ES-I3 (cell line): ENCODE data around the gene GALT.

Experiments
- H3K36me3 ChIP-seq: 2 replicates; pipeline ENCODE4 v1.6.1; 2013; ENCODE audit warnings: mild to moderate bottlenecking, low read length, control low read depth, moderate library complexity; ENCODE audit not compliant: insufficient read depth
- H3K4me1 ChIP-seq: 2 replicates; pipeline ENCODE4 v1.6.1; 2013; ENCODE audit warnings: mild to moderate bottlenecking, control low read depth, low read length; ENCODE audit not compliant: insufficient read depth
- H3K9ac ChIP-seq: 2 replicates; pipeline ENCODE4 v1.6.1; 2013; ENCODE audit warnings: low read depth, mild to moderate bottlenecking, low read length, moderate library complexity
- H3K9me3 ChIP-seq: 2 replicates; pipeline ENCODE4 v1.6.1; 2013; ENCODE audit warnings: mild to moderate bottlenecking, low read length, moderate library complexity; ENCODE audit not compliant: control insufficient read depth, insufficient read depth

GALT gene

DNA sequence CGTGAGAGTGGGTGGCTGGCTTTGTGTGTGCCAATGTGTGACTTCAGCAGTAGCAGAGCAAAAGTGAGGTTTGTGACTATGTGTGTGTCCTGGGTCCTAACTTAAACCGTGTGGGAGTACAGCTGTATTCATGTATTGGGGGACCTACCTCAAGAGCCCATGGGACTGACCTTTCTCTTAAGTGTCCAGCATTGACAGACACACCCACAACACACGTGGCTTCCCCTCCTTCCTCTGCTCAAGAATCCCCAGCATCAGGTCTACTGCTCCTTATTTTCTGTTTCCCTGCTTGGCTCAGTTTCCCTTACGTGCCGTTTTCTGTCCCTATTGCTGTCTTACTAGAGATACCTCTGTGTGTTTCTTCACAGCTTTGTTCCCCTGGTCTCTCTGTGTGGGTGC, 6.1 kb downstream of the GALT start:
- H3K4me1 ChIP-seq: peaks cover 28% of the 10 kb centered on the region
- H3K9me3 ChIP-seq: no peaks in the 10 kb centered on the region
- no peak overlapping the region; the same call in 1 of the 2 replicates for H3K9ac ChIP-seq
- no peaks in the 10 kb centered on the region for H3K36me3 ChIP-seq

DNA sequence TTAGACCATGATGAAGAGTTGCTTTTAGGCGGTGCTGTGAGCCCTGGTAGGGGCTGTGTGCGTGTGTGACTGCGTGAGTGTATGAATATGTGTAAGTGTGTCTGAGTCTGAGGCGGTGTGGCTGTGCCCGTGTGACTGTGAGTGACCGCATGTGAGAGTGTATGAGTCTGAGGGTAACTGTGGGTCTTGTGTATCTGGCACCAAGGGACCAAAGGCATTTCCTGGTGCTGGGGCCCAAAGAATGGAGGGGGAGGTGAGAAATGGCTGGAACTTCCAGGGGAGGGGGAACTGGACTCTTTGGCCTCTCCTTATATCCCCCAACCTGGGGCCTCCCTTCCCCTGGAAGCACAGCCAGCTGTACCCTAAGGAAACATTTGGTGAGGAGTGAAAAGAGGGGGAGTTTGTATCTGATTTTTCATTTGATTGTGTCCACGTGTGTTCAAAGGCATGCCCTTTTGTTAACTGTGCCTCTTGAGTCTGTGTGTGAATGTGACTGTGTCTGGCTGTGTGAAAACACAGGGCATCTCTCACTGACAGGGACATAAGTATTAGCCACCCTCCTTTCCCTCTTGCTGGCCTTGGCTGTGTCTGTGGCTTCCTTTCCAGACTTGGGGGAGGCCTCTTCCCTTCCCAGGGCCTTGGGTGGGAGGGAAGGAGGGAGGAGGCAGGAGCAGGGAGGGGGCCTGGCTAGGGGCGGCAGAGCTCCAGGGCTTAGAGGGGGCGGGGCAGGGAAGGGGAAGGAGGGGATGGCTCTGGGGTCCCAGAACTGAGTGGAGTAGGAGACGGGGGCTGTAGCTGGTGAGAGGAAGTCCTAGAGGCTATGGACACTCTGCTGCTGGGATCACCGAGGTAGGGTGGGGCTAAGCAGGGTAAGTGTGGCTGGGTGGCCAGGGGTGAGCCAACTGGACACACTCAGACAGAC, 6.9 kb downstream of the GALT start:
- Histone ChIP-seq H3K9ac (0 out of 2 replicates have a peak overlapping the region, but pooled peaks have one; percentile 6), H3K4me1 (peaks cover 26% of the 10 kb centered on the region), H3K9me3 (no peaks in the 10 kb centered on the region), H3K36me3 (no peaks in the 10 kb centered on the region)

DNA sequence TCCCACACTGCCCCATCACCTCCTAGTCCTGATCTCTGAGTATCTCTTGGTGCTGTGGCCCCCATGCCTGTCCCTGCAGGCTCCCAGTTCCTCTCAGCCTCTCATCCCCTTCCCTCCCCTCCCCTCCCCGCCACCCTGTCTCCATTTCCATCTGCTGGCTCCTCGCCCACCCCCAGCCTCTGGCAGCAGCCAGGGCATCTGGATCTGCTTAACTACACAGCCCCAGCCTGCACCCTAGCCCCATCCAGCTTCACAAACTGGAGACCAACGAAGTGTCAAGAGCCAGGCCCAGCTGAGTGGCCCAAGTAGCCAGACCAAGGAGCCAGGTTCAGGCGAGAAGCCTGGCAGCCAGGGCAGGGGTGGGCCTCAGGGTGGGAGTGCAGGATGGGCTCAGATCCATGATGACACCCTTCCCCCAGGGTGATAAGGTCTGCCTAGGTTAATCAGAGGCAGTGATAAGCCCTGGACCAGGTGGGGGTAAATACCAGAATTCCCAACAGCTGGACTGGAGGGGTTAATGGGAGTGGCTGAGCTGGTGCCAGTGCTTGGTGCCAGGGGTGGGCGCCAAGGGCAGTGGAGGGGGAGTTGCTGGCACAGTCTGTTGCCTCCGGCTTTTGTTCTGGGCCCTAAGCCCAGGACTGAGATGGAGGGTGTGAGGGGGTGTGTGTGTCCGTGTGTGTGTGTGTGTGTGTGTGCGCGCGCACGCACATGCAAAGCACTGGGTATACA, 8.0 kb downstream of the GALT start:
- H3K36me3 ChIP-seq: no peaks in the 10 kb centered on the region
- H3K9me3 ChIP-seq: no peaks in the 10 kb centered on the region
- H3K4me1 ChIP-seq: peaks cover 26% of the 10 kb centered on the region
- no peak overlapping the region for H3K9ac ChIP-seq

DNA sequence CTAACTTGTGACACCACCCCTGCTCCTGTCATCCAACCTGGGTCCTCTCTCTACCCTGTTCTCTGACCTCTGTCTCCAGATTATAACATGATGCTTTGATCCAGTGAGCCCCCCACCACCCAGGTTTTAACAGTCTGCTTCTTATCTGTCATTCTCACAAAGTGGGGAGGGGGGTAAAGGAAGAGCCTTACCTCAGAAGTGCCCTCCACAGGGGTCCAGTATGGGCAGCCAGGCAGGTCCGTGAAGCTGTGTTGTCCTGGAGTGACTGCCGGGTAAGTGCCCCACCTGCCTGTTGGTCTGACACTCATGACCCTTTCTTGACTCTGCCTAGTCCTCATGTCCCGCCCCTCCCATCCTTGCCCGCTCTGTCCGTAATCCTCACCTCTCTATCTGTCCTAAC, 8.9 kb downstream of the GALT start:
- no peaks in the 10 kb centered on the region for H3K36me3 ChIP-seq
- no peak overlapping the region for H3K9ac ChIP-seq
- peaks cover 26% of the 10 kb centered on the region for H3K4me1 ChIP-seq
- no peaks in the 10 kb centered on the region for H3K9me3 ChIP-seq

DNA sequence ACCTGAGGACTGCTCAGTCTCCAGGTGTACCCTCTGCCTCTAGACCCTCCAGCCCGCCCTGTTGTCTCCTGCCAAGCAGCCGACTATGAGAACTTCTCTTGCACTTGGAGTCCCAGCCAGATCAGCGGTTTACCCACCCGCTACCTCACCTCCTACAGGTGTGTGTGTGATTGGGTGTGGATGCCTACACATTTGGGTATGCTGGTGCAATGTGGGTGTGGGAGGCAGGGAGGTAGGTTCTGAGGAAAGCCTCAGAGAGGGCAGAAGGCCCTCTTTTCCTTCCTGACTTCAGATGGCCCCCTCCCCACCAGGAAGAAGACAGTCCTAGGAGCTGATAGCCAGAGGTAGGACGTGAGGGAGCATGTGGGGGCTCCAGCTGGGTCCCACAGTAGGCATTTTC, 10.5 kb downstream of the GALT start:
- Histone ChIP-seq H3K36me3 (no peaks in the 10 kb centered on the region), H3K4me1 (peaks cover 19% of the 10 kb centered on the region), H3K9me3 (no peaks in the 10 kb centered on the region), H3K9ac (no peak overlapping the region)

DNA sequence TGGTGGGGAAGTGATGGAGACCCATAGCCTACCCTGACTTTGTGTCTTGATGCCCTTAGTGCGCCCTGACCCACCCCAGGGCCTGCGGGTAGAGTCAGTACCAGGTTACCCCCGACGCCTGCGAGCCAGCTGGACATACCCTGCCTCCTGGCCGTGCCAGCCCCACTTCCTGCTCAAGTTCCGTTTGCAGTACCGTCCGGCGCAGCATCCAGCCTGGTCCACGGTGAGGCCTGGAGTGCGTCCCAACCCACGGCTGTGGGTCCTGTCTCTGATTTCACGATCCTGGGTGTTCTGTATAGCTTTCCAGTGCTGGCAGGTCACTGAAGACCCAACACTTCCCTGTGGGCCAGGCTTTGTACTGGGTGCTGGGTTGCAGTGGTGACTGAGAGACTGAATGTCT, 12.0 kb downstream of the GALT start:
- peaks cover 6% of the 10 kb centered on the region for H3K4me1 ChIP-seq
- H3K9ac ChIP-seq: no peak overlapping the region
- no peaks in the 10 kb centered on the region for H3K9me3 ChIP-seq
- H3K36me3 ChIP-seq: no peaks in the 10 kb centered on the region

DNA sequence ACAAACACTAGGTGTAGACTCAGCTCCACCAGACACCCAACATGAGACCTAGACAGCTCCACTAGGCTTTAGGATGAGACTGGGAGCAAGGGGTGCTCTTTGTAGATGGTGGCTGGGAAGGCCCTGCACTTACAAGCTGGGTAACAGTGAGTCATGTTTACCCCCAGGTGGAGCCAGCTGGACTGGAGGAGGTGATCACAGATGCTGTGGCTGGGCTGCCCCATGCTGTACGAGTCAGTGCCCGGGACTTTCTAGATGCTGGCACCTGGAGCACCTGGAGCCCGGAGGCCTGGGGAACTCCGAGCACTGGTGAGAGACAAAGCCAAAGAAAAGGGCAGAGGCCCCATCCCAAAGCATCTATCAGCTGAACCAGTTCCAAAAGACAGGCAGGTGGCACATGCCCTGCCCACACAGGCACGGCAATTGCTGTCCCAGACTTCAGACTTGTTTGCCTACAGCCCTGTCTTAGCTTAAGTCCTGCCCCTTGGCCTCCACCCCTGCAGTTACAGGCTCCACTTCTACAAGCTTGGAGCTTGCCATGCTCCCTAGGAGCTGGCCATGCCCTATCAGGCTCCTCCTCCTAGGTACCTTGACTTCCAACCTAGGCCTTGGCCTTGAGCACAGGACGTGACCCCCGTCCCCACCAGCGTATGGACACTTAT, 13.2 kb downstream of the GALT start:
- H3K9me3 ChIP-seq: no peaks in the 10 kb centered on the region
- peaks cover 4% of the 10 kb centered on the region; the same call in 1 of the 2 replicates for H3K4me1 ChIP-seq
- H3K36me3 ChIP-seq: no peaks in the 10 kb centered on the region
- no peak overlapping the region for H3K9ac ChIP-seq

DNA sequence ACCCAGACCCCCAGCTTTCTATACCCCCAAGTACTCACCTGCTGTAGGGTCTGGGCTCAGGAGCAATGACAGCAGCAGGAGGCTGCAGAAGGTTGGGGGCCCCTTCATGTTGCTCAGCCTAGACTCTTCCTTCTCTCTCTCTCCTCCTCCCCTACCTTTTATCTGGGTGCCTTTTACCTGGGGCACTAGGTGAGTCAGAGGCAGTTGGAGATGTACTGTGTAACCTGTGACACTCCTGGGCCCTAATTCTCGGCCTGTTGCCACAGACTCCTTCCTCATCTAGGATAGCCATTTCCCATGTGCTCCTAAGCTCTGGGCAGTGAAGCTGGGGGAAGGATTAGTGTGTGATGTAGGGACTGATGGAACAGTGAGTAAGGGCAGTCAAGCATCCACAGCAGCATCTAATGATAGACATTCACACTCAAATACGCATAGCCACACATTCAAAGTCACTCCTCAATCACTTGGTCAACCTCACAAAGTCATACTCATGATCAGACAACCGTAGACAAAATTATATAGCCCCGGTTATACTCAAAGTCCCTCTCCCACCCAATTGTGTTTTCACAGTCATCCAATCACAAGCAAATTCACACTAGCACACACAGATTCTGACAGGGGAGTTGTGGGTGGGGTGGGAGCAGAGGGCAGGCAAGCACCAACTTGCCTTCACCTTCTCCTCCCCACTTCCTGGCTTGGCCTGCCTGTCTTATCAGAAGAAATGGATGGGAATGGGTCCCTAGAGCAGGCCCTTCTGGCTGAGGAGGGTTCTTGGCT, 16.2 kb downstream of the GALT start, which contains the start of gene CCL27:
TSS of gene CCL27 (minus strand) at position 132 of the 777 bp plus-strand sequence. CDS start at position 108, 24 bp downstream.
- Histone ChIP-seq H3K4me1 (peaks cover 4% of the 10 kb centered on the region; the same call in 1 of the 2 replicates), H3K36me3 (no peaks in the 10 kb centered on the region), H3K9me3 (0 out of 2 replicates have a peak, but pooled peaks cover 2% of the 10 kb centered on the region), H3K9ac (no peak within 1 kb of the TSS)

DNA sequence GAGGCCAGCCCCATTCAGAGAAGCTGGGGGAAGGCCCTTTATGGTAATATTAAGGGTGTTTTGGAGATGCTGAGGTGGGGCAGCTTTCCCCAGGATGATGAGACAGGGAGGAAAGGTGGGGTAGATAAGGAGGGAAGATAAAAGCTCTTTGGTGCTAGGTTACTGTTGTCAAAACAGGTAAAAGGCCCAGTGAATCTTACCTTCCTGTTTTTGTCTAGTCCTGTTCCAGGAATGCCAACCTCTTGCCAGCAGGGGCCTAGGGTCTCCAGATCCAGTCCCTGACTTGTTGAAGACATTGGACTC, 16.8 kb downstream of the GALT start:
- H3K9ac ChIP-seq: no peak overlapping the region
- H3K4me1 ChIP-seq: peaks cover 4% of the 10 kb centered on the region; the same call in 1 of the 2 replicates
- H3K36me3 ChIP-seq: no peaks in the 10 kb centered on the region
- 0 out of 2 replicates have a peak, but pooled peaks cover 2% of the 10 kb centered on the region for H3K9me3 ChIP-seq

DNA sequence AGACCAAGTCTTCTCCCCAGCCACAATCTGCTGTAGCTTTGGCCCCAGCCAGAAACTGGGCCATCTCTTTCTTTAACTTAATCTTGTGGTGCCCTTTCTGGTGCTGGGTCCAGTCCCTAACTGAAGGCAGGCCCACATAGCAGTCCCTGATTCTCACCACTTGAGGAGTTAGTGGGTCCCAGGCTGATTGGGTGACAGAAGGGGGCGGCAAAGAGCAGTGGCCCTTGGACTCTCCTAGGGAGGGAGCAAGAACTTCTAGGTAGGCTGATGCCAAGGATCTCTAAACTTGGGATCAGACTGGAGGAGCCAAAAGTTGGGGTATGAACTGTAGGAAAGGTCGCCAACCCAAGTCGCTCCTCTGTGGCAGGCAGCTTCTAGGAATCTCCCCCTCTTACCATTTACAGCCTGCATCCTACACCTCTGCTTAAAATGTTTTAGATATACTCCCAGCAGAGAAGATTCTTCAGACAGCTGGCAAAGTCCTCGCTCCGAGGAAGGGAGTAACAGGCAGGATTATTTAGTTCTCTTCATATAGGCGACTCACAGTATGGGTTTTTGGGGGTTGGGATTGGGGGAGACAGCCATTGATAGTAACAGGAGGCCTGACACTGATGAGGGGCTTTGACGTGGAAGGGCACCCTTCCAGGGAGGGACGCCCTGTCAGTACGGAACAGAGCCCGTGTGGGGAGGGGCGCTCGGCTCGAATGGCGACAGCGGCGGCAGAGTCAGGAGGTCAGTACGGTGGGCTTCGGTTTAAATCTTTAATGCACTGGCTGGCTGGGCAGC, 18.0 kb downstream of the GALT start:
- Histone ChIP-seq H3K9ac (peak overlapping the region; percentile 73), H3K36me3 (no peaks in the 10 kb centered on the region), H3K9me3 (peaks cover 2% of the 10 kb centered on the region; the same call in 1 of the 2 replicates), H3K4me1 (peaks cover 4% of the 10 kb centered on the region; the same call in 1 of the 2 replicates)

DNA sequence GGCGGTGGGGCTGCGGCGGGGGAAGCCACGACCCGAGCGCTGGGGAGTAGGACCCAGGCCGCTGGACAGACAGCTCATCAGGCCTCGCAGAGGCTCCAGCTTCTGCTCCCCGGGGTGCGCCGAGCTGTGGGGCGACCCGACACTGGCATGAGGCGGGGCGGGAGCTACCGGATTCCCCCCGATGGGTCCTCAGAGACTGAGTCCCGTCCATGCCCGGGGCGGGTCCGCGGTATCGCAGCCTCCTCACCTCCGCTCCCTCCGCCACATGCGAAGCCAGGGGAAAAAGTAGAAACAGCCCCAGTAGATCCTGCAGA, 18.5 kb downstream of the GALT start:
- Histone ChIP-seq H3K9me3 (peaks cover 2% of the 10 kb centered on the region), H3K4me1 (peaks cover 4% of the 10 kb centered on the region; the same call in 1 of the 2 replicates), H3K9ac (peak overlapping the region; percentile 73), H3K36me3 (no peaks in the 10 kb centered on the region)

DNA sequence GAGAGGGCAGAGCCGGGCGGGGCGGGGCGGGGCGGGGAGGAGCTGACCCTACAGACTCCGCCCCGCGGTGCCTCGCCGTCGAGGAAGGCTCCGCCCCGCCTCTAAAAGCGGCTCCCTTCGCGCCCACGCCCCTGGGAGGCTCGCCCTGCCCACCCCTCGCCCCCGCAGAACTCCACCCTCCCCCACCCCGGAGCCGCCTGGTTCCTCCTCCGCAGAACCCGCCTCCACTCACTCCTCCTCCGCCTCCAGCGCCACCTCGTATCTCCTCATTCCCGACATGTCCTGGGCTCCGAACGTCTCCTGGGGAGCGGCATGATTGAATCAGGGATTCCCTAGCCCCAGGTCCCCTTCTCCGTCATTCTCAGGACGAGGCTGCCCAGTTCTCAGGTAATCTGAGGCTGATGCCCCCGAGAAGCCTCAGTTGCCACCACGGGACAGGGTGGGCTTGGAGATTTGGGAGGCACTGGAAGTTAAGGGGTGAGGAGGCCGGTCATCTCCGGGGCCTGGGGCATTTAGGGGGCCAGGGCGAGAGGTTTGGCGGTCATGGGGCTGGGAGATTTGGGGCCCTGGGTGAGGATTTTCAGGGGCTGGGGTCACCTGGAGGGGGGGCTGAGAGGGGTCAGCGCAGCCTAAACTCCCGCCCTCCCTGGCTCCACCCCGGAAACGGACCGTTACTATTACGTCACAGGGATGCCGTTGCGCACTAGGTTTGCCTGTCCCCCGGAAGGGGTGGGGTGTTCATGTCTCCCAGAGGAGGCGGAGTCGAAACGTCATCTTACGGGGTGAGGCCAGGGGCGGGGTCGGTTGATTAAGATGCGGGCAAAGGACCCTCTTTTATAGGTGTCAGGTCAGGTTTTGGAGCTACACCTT, 19.1 kb downstream of the GALT start:
- H3K9ac ChIP-seq: peak overlapping the region; percentile 93
- peaks cover 4% of the 10 kb centered on the region; the same call in 1 of the 2 replicates for H3K4me1 ChIP-seq
- peaks cover 2% of the 10 kb centered on the region for H3K9me3 ChIP-seq
- H3K36me3 ChIP-seq: no peaks in the 10 kb centered on the region
